IMR-90 (cell line): ENCODE measurements around the gene TBC1D8. TPM values are rescaled to one million over a fixed set of nuclear protein-coding genes. Genes with fewer than 3 reads are reported as not detected.

Experiments
- ATAC-seq: fragments of 200-7000 bp; cut with Tn5 transposase; 2 replicates; pipeline ENCODE4 v1.9.1; 2020; ENCODE audit warnings: low read depth, mild to moderate bottlenecking, moderate library complexity
- BruUV-seq: library from RNA; stranded (reverse); fragments of 400-500 nt; replicated peaks from 2 replicates; lab custom pipeline; 2021; lab: Mats Ljungman, UMichigan
- CTCF ChIA-PET: fragments of 300-600 bp; formaldehyde crosslinking; extraction: SDS; loops from one replicate; lab custom pipeline; 2021; ENCODE audit warnings: antibody characterized with exemption; lab: Yijun Ruan, JAX
- POLR2A ChIA-PET: fragments of 300-600 bp; sonication (Branson Sonifier 250); formaldehyde crosslinking; loops from one replicate; lab custom pipeline; 2022; ENCODE audit warnings: antibody characterized with exemption; ENCODE audit not compliant: unreplicated experiment; lab: Charles Lee
- DNase-seq: peaks from one replicate; pipeline ENCODE4 v3.0.0; 2013
- H2AFZ ChIP-seq: replicated peaks from 2 replicates; pipeline ENCODE3; 2013; ENCODE audit warnings: low read length, mild to moderate bottlenecking; ENCODE audit not compliant: poor library complexity
- H2AK5ac ChIP-seq: 2 replicates; pipeline ENCODE4 v1.6.1; 2013; ENCODE audit warnings: low read depth, low read length, inconsistent platforms
- H2AK9ac ChIP-seq: replicated peaks from 2 replicates; pipeline ENCODE3; 2013; ENCODE audit warnings: mild to moderate bottlenecking, low read depth, low read length, moderate library complexity; ENCODE audit not compliant: poor library complexity
- H2BK120ac ChIP-seq: 2 replicates; pipeline ENCODE4 v1.6.1; 2013; ENCODE audit warnings: low read depth, low read length, inconsistent platforms
- H2BK15ac ChIP-seq: 3 replicates; pipeline ENCODE4 v1.6.1; 2013; ENCODE audit warnings: low read depth, low read length, inconsistent platforms
- H2BK20ac ChIP-seq: 2 replicates; pipeline ENCODE4 v1.6.1; 2013; ENCODE audit warnings: low read depth, mild to moderate bottlenecking, inconsistent platforms, low read length, moderate library complexity
- H2BK5ac ChIP-seq: 2 replicates; pipeline ENCODE4 v1.6.1; 2013; ENCODE audit warnings: mild to moderate bottlenecking, low read depth, low read length, inconsistent platforms; ENCODE audit not compliant: poor library complexity, severe bottlenecking
- H3K14ac ChIP-seq: replicated peaks from 2 replicates; pipeline ENCODE4 v1.6.1; 2013; ENCODE audit warnings: low read depth, low read length, inconsistent platforms
- H3K18ac ChIP-seq: 2 replicates; pipeline ENCODE4 v1.6.1; 2013; ENCODE audit warnings: low read depth, low read length, control low read depth
- H3K23ac ChIP-seq: 2 replicates; pipeline ENCODE4 v1.6.1; 2013; ENCODE audit warnings: low read depth, low read length, inconsistent platforms
- H3K27ac ChIP-seq: 2 replicates; pipeline ENCODE4 v1.5.1; 2013; ENCODE audit warnings: mild to moderate bottlenecking, control low read depth, low read length; ENCODE audit not compliant: insufficient read depth
- H3K27me3 ChIP-seq: 2 replicates; pipeline ENCODE4 v1.6.1; 2013; ENCODE audit warnings: low read length; ENCODE audit not compliant: control insufficient read depth, insufficient read depth
- H3K36me3 ChIP-seq: 2 replicates; pipeline ENCODE4 v1.6.1; 2013; ENCODE audit warnings: low read length, mixed read lengths; ENCODE audit not compliant: control insufficient read depth, insufficient read depth
- H3K4ac ChIP-seq: 2 replicates; pipeline ENCODE4 v1.6.1; 2013; ENCODE audit warnings: low read depth, low read length, inconsistent platforms
- H3K4me1 ChIP-seq: 2 replicates; pipeline ENCODE4 v1.6.1; 2013; ENCODE audit warnings: low read length, mixed read lengths; ENCODE audit not compliant: control insufficient read depth, insufficient read depth
- H3K4me2 ChIP-seq: 2 replicates; pipeline ENCODE4 v1.6.1; 2013; ENCODE audit warnings: low read depth, mild to moderate bottlenecking, control low read depth, low read length, moderate library complexity
- H3K4me3 ChIP-seq: 2 replicates; pipeline ENCODE4 v1.5.1; 2013; ENCODE audit warnings: low read depth, mild to moderate bottlenecking, control low read depth, low read length, moderate library complexity; ENCODE audit not compliant: insufficient read depth
- H3K56ac ChIP-seq: 2 replicates; pipeline ENCODE4 v1.6.1; 2013; ENCODE audit warnings: low read length, inconsistent platforms; ENCODE audit not compliant: insufficient read depth; ENCODE audit errors: extremely low read depth
- H3K79me1 ChIP-seq, 2 experiments: 2 replicates each; pipeline ENCODE4 v1.6.1; 2013; ENCODE audit warnings: low read length in 2 of 2, inconsistent platforms in 1 of 2, low read depth in 1 of 2
- H3K9ac ChIP-seq: 2 replicates; pipeline ENCODE4 v1.6.1; 2013; ENCODE audit warnings: low read depth, low read length, control low read depth
- H3K9me1 ChIP-seq: 2 replicates; pipeline ENCODE4 v1.6.1; 2013; ENCODE audit warnings: low read length, inconsistent platforms; ENCODE audit not compliant: insufficient read depth
- H3K9me3 ChIP-seq: 2 replicates; pipeline ENCODE4 v1.6.1; 2013; ENCODE audit warnings: low read length; ENCODE audit not compliant: control insufficient read depth, insufficient read depth
- H4K20me1 ChIP-seq: 2 replicates; pipeline ENCODE4 v1.6.1; 2013; ENCODE audit warnings: low read length, inconsistent platforms; ENCODE audit not compliant: insufficient read depth
- H4K5ac ChIP-seq: 2 replicates; pipeline ENCODE4 v1.6.1; 2013; ENCODE audit warnings: mild to moderate bottlenecking, low read depth, low read length, control low read depth
- H4K8ac ChIP-seq, 2 experiments: 2 replicates each; pipeline ENCODE4 v1.6.1; 2013; ENCODE audit warnings: low read depth in 2 of 2, low read length in 2 of 2, control low read depth in 1 of 2, inconsistent platforms in 1 of 2
- H4K91ac ChIP-seq: 2 replicates; pipeline ENCODE4 v1.6.1; 2013; ENCODE audit warnings: low read depth, low read length, inconsistent platforms; ENCODE audit not compliant: insufficient read depth
- BHLHE40 ChIP-seq: fragments of 150-350 bp; IDR thresholded peaks from 2 replicates; pipeline ENCODE4 v1.6.1; 2016; ENCODE audit warnings: mild to moderate bottlenecking, low read depth, low read length
- CEBPB ChIP-seq: IDR thresholded peaks from 2 replicates; pipeline ENCODE4 v1.6.1; 2012; ENCODE audit warnings: low read depth, low read length, improper control_type of control experiment
- ELK1 ChIP-seq: fragments of 150-350 bp; IDR thresholded peaks from 2 replicates; pipeline ENCODE4 v1.6.1; 2016; ENCODE audit warnings: low read depth, mild to moderate bottlenecking, low read length, moderate library complexity, borderline replicate concordance
- FOS ChIP-seq: fragments of 150-350 bp; IDR thresholded peaks from 2 replicates; pipeline ENCODE4 v1.6.1; 2016; ENCODE audit warnings: low read depth, low read length
- MAFK ChIP-seq: IDR thresholded peaks from 2 replicates; pipeline ENCODE4 v1.6.1; 2012; ENCODE audit warnings: low read depth, low read length, improper control_type of control experiment
- MAZ ChIP-seq: IDR thresholded peaks from 2 replicates; pipeline ENCODE4 v1.6.1; 2012; ENCODE audit warnings: low read depth, mild to moderate bottlenecking, low read length, improper control_type of control experiment, moderate library complexity, borderline replicate concordance
- MXI1 ChIP-seq: IDR thresholded peaks from 2 replicates; pipeline ENCODE4 v1.6.1; 2012; ENCODE audit warnings: low read depth, mild to moderate bottlenecking, low read length, moderate library complexity, borderline replicate concordance
- POLR2A ChIP-seq: IDR thresholded peaks from 2 replicates; pipeline ENCODE4 v1.6.1; 2012; ENCODE audit warnings: mild to moderate bottlenecking, low read depth, low read length
- RCOR1 ChIP-seq: IDR thresholded peaks from 2 replicates; pipeline ENCODE4 v1.6.1; 2012; ENCODE audit warnings: mild to moderate bottlenecking, low read length, improper control_type of control experiment; ENCODE audit not compliant: insufficient replicate concordance
- SMC3 ChIP-seq: fragments of 150-350 bp; IDR thresholded peaks from 2 replicates; pipeline ENCODE4 v1.6.1; 2016; ENCODE audit warnings: low read depth, mild to moderate bottlenecking, antibody characterized with exemption, low read length, moderate library complexity
- USF2 ChIP-seq: fragments of 150-350 bp; IDR thresholded peaks from 2 replicates; pipeline ENCODE4 v1.6.1; 2017; ENCODE audit warnings: mild to moderate bottlenecking, antibody characterized with exemption, low read length, low read depth
- WGBS, 2 experiments: methylation state at CpG; one replicate each; pipeline versions ENCODE4 v1.1.5 to v1.1.7; 2013; ENCODE audit warnings: missing lambda C conversion rate in 2 of 2; ENCODE audit not compliant: insufficient read length in 1 of 2; ENCODE audit errors: extremely low coverage in 2 of 2; 5-methylcytosine and 5-hydroxymethylcytosine counted together
- dilution Hi-C: fragments of 300-500 bp; cut with HindIII; formaldehyde crosslinking; loops from one replicate; pipeline ENCODE4 v1.14.3; 2018; ENCODE audit warnings: low sequenced_read_pairs; ENCODE audit not compliant: unreplicated experiment
- in situ Hi-C: fragments of 300-500 bp; cut with MboI; formaldehyde crosslinking; loops from 3 replicates; pipeline ENCODE4 v1.14.3; 2019; ENCODE audit warnings: low sequenced_read_pairs, inconsistent platforms, mixed read lengths
- intact Hi-C: fragments of 100-400 bp; cut with micrococcal nuclease; formaldehyde crosslinking; loops from 2 replicates; pipeline ENCODE4 v1.10.0; 2022
- polyA plus RNA-seq, 3 experiments: library from polyadenylated mRNA; depleted of rRNA; stranded (reverse); fragments of >200 nt; gene quantifications; 2 replicates each; pipeline ENCODE4 v1.2.3, GENCODE V29; 2012; ENCODE audit warnings: low replicate concordance in 1 of 3
- total RNA-seq: library from RNA; depleted of rRNA; stranded (reverse); fragments of >200 nt; gene quantifications from 2 replicates; pipeline ENCODE4 v1.2.3, GENCODE V29; 2012
- TF ChIP-seq, protein P1 (sequence below): conservative IDR thresholded peaks from 2 replicates; pipeline ENCODE4 v1.5.1; 2012; ENCODE audit warnings: mild to moderate bottlenecking, low read depth, low read length, improper control_type of control experiment

The TBC1D8 gene
- total and polyA plus RNA-seq, 2 of the 4 experiments (the other 2 are of a cell fraction) = 1.3 to 1.5 TPM

GRCh38 chr2:100980046-100980445 lies 171.1 kb downstream of the TBC1D8 start:
- no peak overlapping the region for H2BK5ac ChIP-seq
- H2AK5ac ChIP-seq = no peak overlapping the region
- no peak overlapping the region for H2BK20ac ChIP-seq
- no peaks in the 10 kb centered on the region for H3K9me3 ChIP-seq
- no peak overlapping the region for H2AK9ac ChIP-seq
- peaks cover 22% of the 10 kb centered on the region for H3K36me3 ChIP-seq
- H3K9ac ChIP-seq = no peak overlapping the region
- no peak overlapping the region for H2BK15ac ChIP-seq
- DNase-seq (no peak), ATAC-seq (no peak)
- H3K4ac ChIP-seq = no peak overlapping the region
- peaks cover 4% of the 10 kb centered on the region for H3K4me1 ChIP-seq
- no peaks in the 10 kb centered on the region; the same call in 1 of the 2 replicates for H4K20me1 ChIP-seq
- ChIA-PET POLR2A (no interaction called here), CTCF (interaction anchor here (0.6 kb wide), 1 partner anchor 329 kb away, joined by 4 read pairs; no protein-coding TSS in a partner anchor)
- H4K8ac ChIP-seq = no peak overlapping the region
- BruUV-seq = no TSS peak
- in situ Hi-C loops (no loop called here), intact Hi-C loops (loop anchor here (10.0 kb wide), 1 partner anchor 555 kb away; no protein-coding TSS in a partner anchor), dilution Hi-C loops (no loop called here)
- no peak overlapping the region for H2AFZ ChIP-seq
- no peak overlapping the region for H3K23ac ChIP-seq
- TF ChIP-seq POLR2A = no peak
- TF ChIP-seq MXI1 = no peak
- no peak for TF ChIP-seq SMC3
- TF ChIP-seq RCOR1 = no peak
- TF ChIP-seq MAZ = no peak
- TF ChIP-seq, protein P1, sequence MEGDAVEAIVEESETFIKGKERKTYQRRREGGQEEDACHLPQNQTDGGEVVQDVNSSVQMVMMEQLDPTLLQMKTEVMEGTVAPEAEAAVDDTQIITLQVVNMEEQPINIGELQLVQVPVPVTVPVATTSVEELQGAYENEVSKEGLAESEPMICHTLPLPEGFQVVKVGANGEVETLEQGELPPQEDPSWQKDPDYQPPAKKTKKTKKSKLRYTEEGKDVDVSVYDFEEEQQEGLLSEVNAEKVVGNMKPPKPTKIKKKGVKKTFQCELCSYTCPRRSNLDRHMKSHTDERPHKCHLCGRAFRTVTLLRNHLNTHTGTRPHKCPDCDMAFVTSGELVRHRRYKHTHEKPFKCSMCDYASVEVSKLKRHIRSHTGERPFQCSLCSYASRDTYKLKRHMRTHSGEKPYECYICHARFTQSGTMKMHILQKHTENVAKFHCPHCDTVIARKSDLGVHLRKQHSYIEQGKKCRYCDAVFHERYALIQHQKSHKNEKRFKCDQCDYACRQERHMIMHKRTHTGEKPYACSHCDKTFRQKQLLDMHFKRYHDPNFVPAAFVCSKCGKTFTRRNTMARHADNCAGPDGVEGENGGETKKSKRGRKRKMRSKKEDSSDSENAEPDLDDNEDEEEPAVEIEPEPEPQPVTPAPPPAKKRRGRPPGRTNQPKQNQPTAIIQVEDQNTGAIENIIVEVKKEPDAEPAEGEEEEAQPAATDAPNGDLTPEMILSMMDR = no peak
- TF ChIP-seq BHLHE40 = no peak
- TF ChIP-seq MAFK = no peak
- TF ChIP-seq USF2 = no peak
- no peak for TF ChIP-seq ELK1
- no peak for TF ChIP-seq FOS
- TF ChIP-seq CEBPB = no peak
- no peak overlapping the region for H3K56ac ChIP-seq
- H3K9me1 ChIP-seq = peaks cover 13% of the 10 kb centered on the region; the same call in 1 of the 2 replicates
- no peak overlapping the region for H2BK120ac ChIP-seq
- no peaks in the 10 kb centered on the region for H3K79me1 ChIP-seq
- no peaks in the 10 kb centered on the region for H3K27me3 ChIP-seq
- no peak overlapping the region for H4K91ac ChIP-seq
- no CpG with 5 or more reads among the region's 12 CpGs for WGBS, 2 experiments
- no peak overlapping the region for H3K27ac ChIP-seq
- no peak overlapping the region for H3K18ac ChIP-seq
- H3K4me3 ChIP-seq = no peak overlapping the region
- H4K5ac ChIP-seq = no peak overlapping the region
- H3K14ac ChIP-seq = no peak overlapping the region
- no peak overlapping the region for H3K4me2 ChIP-seq
